ENCODE data around the gene CNTD1. TPM values are rescaled to one million over a fixed set of nuclear protein-coding genes. Genes with fewer than 3 reads are reported as not detected.

The CNTD1 gene
- total and polyA plus RNA-seq, 2 of the 4 experiments (the other 2 are of a cell fraction), result not detected

- BruUV-seq (replicated peaks), result no TSS peak
- Histone ChIP-seq H3K79me1 (ENCODE audit: low read depth in 1 of 2, low read length in 2 of 2) (no peaks in the 10 kb centered on the region), H3K27ac (ENCODE audit: insufficient read depth, low read length) (no peak overlapping the region), H2BK120ac (ENCODE audit: low read depth, low read length) (no peak overlapping the region), H4K5ac (ENCODE audit: low read depth, low read length) (no peak overlapping the region), H3K9ac (ENCODE audit: low read depth, low read length) (no peak overlapping the region), H4K8ac (ENCODE audit: low read depth in 2 of 2, low read length in 2 of 2) (no peak overlapping the region), H3K4ac (ENCODE audit: low read depth, low read length) (no peak overlapping the region), H4K20me1 (ENCODE audit: insufficient read depth, low read length) (no peaks in the 10 kb centered on the region), H3K27me3 (ENCODE audit: control insufficient read depth, insufficient read depth, low read length) (no peaks in the 10 kb centered on the region), H2AK5ac (ENCODE audit: low read depth, low read length) (no peak overlapping the region), H3K9me1 (ENCODE audit: insufficient read depth, low read length) (peaks cover 5% of the 10 kb centered on the region; the same call in 1 of the 2 replicates), H3K14ac (replicated peaks; ENCODE audit: low read depth, low read length) (no peak overlapping the region), H3K56ac (ENCODE audit: extremely low read depth, insufficient read depth, low read length) (no peak overlapping the region), H2AFZ (replicated peaks; ENCODE audit: low read length, poor library complexity) (no peak overlapping the region), H3K36me3 (ENCODE audit: control insufficient read depth, insufficient read depth, low read length) (peaks cover 2% of the 10 kb centered on the region), H3K9me3 (ENCODE audit: control insufficient read depth, insufficient read depth, low read length) (no peaks in the 10 kb centered on the region), H4K91ac (ENCODE audit: insufficient read depth, low read depth, low read length) (no peak overlapping the region), H2BK5ac (ENCODE audit: low read depth, low read length, poor library complexity, severe bottlenecking) (no peak overlapping the region), H2BK20ac (ENCODE audit: low read depth, low read length) (no peak overlapping the region), H3K23ac (ENCODE audit: low read depth, low read length) (no peak overlapping the region), H3K4me1 (ENCODE audit: control insufficient read depth, insufficient read depth, low read length) (peaks cover 3% of the 10 kb centered on the region; the same call in 1 of the 2 replicates), H2BK15ac (ENCODE audit: low read depth, low read length) (no peak overlapping the region), H2AK9ac (replicated peaks; ENCODE audit: low read depth, low read length, poor library complexity) (no peak overlapping the region), H3K4me3 (ENCODE audit: insufficient read depth, low read depth, low read length) (no peak overlapping the region), H3K18ac (ENCODE audit: low read depth, low read length) (no peak overlapping the region), H3K4me2 (ENCODE audit: low read depth, low read length) (no peak overlapping the region)
- no CpG with 5 or more reads among the region's 1 CpG for WGBS, 2 experiments (ENCODE audit: extremely low coverage in 2 of 2, insufficient read length in 1 of 2)
- POLR2A ChIA-PET (ENCODE audit: unreplicated experiment), result no interaction called here
- intact Hi-C loops (cut with micrococcal nuclease), result no loop called here
- TF ChIP-seq POLR2A (IDR thresholded peaks at IDR 0.05; ENCODE audit: low read depth, low read length) (no peak), MAZ (IDR thresholded peaks at IDR 0.05; ENCODE audit: borderline replicate concordance, low read depth, low read length) (no peak), ELK1 (IDR thresholded peaks at IDR 0.05; ENCODE audit: borderline replicate concordance, low read depth, low read length) (no peak), USF2 (IDR thresholded peaks at IDR 0.05; ENCODE audit: low read depth, low read length) (no peak)
- in situ Hi-C loops (cut with MboI; ENCODE audit: low sequenced_read_pairs), result no loop called here
- dilution Hi-C loops (cut with HindIII; ENCODE audit: low sequenced_read_pairs, unreplicated experiment), result no loop called here
- CTCF ChIA-PET, result no interaction called here
- ATAC-seq (ENCODE audit: low read depth) (no peak), DNase-seq (no peak)
These were observed 7.6 kb downstream of the CNTD1 start for GRCh38 chr17:42806249-42806648.
